Right lobe of liver (tissue), 6 donors: ENCODE measurements around the gene SLC9C1. TPM values are rescaled to one million over a fixed set of nuclear protein-coding genes. Genes with fewer than 3 reads are reported as not detected.
A peak's percentile ranks its signal among the peaks of the same experiment; 100 is the strongest.

Source experiments
- ATAC-seq, 4 donors: fragments of 200-7000 bp; cut with Tn5 transposase; one replicate each; pipeline ENCODE4 v1.9.1; 2020; ENCODE audit warnings: mild to moderate bottlenecking in 4 of 4, moderate library complexity in 4 of 4
- DNase-seq, 3 donors: peaks; one replicate each; pipeline ENCODE4 v3.0.0-alpha.2; 2020
- H3K27ac ChIP-seq, 3 donors: fragments of 200-600 bp; one replicate each; pipeline ENCODE4 v1.8.0; 2022
- H3K27me3 ChIP-seq, 2 donors: fragments of 200-600 bp; one replicate each; pipeline ENCODE4 v1.8.0; 2022
- H3K36me3 ChIP-seq, 4 donors: fragments of 200-600 bp; sonication (generic) in 1 of 4; one replicate each; pipeline versions ENCODE4 v1.5.1 to v1.8.0; 2017 to 2022; ENCODE audit warnings: control low read depth in 1 of 4
- H3K4me1 ChIP-seq, 4 donors: fragments of 200-600 bp; sonication (generic) in 1 of 4; one replicate each; pipeline versions ENCODE4 v1.5.1 to v1.8.0; 2017 to 2022; ENCODE audit warnings: control low read depth in 1 of 4
- H3K4me3 ChIP-seq, 3 donors: fragments of 200-600 bp; one replicate each; pipeline ENCODE4 v1.8.0; 2022
- H3K9me3 ChIP-seq, 4 donors: fragments of 200-600 bp; sonication (generic) in 1 of 4; one replicate each; pipeline versions ENCODE4 v1.5.1 to v1.8.0; 2017 to 2022; ENCODE audit warnings: control low read depth in 1 of 4
- CTCF ChIP-seq, 4 donors: fragments of 200-600 bp in 3 of 4; fragments of 450-650 bp in 1 of 4; IDR thresholded peaks; one replicate each; pipeline versions ENCODE4 v1.5.1 to v1.8.0; 2016 to 2022; ENCODE audit warnings: antibody characterized with exemption in 4 of 4, mild to moderate bottlenecking in 2 of 4
- POLR2A ChIP-seq: fragments of 450-650 bp; IDR thresholded peaks from one replicate; pipeline ENCODE4 v1.6.1; 2017; ENCODE audit warnings: antibody characterized with exemption, mild to moderate bottlenecking
- WGBS: methylation state at CpG from one replicate; pipeline ENCODE4 v1.1.6; 2018; ENCODE audit warnings: low coverage, low lambda C conversion rate; ENCODE audit not compliant: insufficient coverage; ENCODE audit errors: missing lambda C conversion rate; 5-methylcytosine and 5-hydroxymethylcytosine counted together
- intact Hi-C, 2 donors: fragments of 100-400 bp; cut with DNase I; formaldehyde crosslinking; loops; one replicate each; pipeline versions ENCODE4 v1.11.2 to v1.14.1; 2022
- total RNA-seq, 6 experiments: library from RNA; depleted of rRNA in 2 of 6; stranded (reverse); fragments of >200 nt in 2 of 6; fragmentation: NEBNext Ultra II Directional in 3 of 6; extraction: Animal tissue kit (Norgen Biotek cat#: 25700) in 3 of 6; gene quantifications; one replicate each; pipeline versions ENCODE4 v1.1.0 to v1.2.4, GENCODE V29; 2016 to 2023
- donor health status: DM: no; HTN: yes; CAD: no.
- donor health status: DM: no; HTN: no; CAD: no.
- donor health status: DM: no; HTN: no; CAD: no.
- donor health status: DM: no; HTN: yes; CAD: no.
- donor health status: DM: no; HTN: yes; CAD: no.

The SLC9C1 gene
- total RNA-seq, 6 experiments from 2014 or later = not detected

- intact Hi-C loops = no loop called here
- no peaks in the 10 kb centered on the region for H3K36me3 ChIP-seq
- no peaks in the 10 kb centered on the region for H3K27me3 ChIP-seq
- WGBS = 80% methylated on average over 5 of the region's 8 CpGs
- TF ChIP-seq CTCF (IDR thresholded peaks at IDR 0.05) (no peak), POLR2A (no peak)
- H3K4me1 ChIP-seq = no peaks in the 10 kb centered on the region
- ATAC-seq (no peak), DNase-seq (no peak)
- no peak overlapping the region for H3K4me3 ChIP-seq
- H3K27ac ChIP-seq = no peak overlapping the region
- H3K9me3 ChIP-seq = no peaks in the 10 kb centered on the region
These were observed 159.5 kb downstream of the SLC9C1 start for GRCh38 chr3:112134335-112135124.

GRCh38 chr3:112133626-112134334 is 160.2 kb downstream of the SLC9C1 start:
- no peak overlapping the region for H3K27ac ChIP-seq

GRCh38 chr3:112132975-112133448 is 161.0 kb downstream of the SLC9C1 start, which contains the start of gene GCSAM:
TSS of gene GCSAM (minus strand) at chr3:112133248. CDS start at chr3:112133120, 128 bp downstream.
- peak; percentile 69 to 84 (median 80) for ATAC-seq
- intact Hi-C loops = no loop called here
- peak in 2 of 3 donors; percentile 41 to 66 for DNase-seq
- H3K27ac ChIP-seq = no peak within 1 kb of the TSS
- 8% methylated on average over 5 of the region's 5 CpGs for WGBS
- TF ChIP-seq CTCF (IDR thresholded peaks at IDR 0.05) = no peak
- TF ChIP-seq POLR2A = no peak
- H3K4me1 ChIP-seq = no peaks in the 10 kb centered on the region
- no peaks in the 10 kb centered on the region for H3K9me3 ChIP-seq
- H3K36me3 ChIP-seq = no peaks in the 10 kb centered on the region
- no peaks in the 10 kb centered on the region for H3K27me3 ChIP-seq
- no peak within 1 kb of the TSS for H3K4me3 ChIP-seq

More at GRCh38 chr3:112133626-112134334, 160.2 kb downstream of the SLC9C1 start:
- ATAC-seq (no peak), DNase-seq (no peak)
- Histone ChIP-seq H3K36me3 (no peaks in the 10 kb centered on the region), H3K27me3 (no peaks in the 10 kb centered on the region), H3K4me3 (no peak overlapping the region), H3K9me3 (no peaks in the 10 kb centered on the region), H3K4me1 (no peaks in the 10 kb centered on the region)
- intact Hi-C loops = no loop called here
- TF ChIP-seq CTCF (IDR thresholded peaks at IDR 0.05) (no peak), POLR2A (no peak)
- WGBS = 48% methylated on average over 4 of the region's 5 CpGs

- no peak for TF ChIP-seq CTCF (IDR thresholded peaks at IDR 0.05)
- TF ChIP-seq POLR2A = no peak
- Histone ChIP-seq H3K27me3 (no peaks in the 10 kb centered on the region), H3K4me1 (no peaks in the 10 kb centered on the region), H3K4me3 (no peak overlapping the region), H3K27ac (no peak overlapping the region), H3K9me3 (no peaks in the 10 kb centered on the region), H3K36me3 (no peaks in the 10 kb centered on the region)
- intact Hi-C loops = no loop called here
- ATAC-seq = no peak
- 70% methylated on average over 1 of the region's 1 CpG for WGBS
- no peak for DNase-seq
These were observed 161.5 kb downstream of the SLC9C1 start for GRCh38 chr3:112132554-112132953.
